HepG2 (cell line): ENCODE measurements around the gene NR1I2. TPM values are rescaled to one million over a fixed set of nuclear protein-coding genes. Genes with fewer than 3 reads are reported as not detected.

Source experiments
- ATAC-seq: fragments of 200-7000 bp; cut with Tn5 transposase; 3 replicates; pipeline ENCODE4 v1.9.1; 2020; ENCODE audit warnings: mild to moderate bottlenecking, moderate library complexity
- BruUV-seq: library from RNA; stranded (reverse); fragments of 400-500 nt; replicated peaks from 2 replicates; lab custom pipeline; 2021; lab: Mats Ljungman, UMichigan
- CTCF ChIA-PET: fragments of 300-600 bp; formaldehyde crosslinking; extraction: SDS; loops from one replicate; lab custom pipeline; 2021; ENCODE audit warnings: low total read pairs, inconsistent platforms, low intra/inter-chr PET ratio; lab: Yijun Ruan, JAX
- POLR2A ChIA-PET: fragments of 350-600 bp; sonication (Branson Sonifier 250); formaldehyde crosslinking; loops from one replicate; lab custom pipeline; 2020; ENCODE audit warnings: antibody characterized with exemption, inconsistent platforms; lab: Yijun Ruan, JAX
- DNase-seq: peaks from one replicate; pipeline ENCODE4 v3.0.0-alpha.2; 2015; ENCODE audit warnings: low spot score
- FAIRE-seq: peaks from 3 replicates; lab custom pipeline; 2011; peaks lifted over from hg19 to GRCh38; lab: Jason Lieb, UNC
- H2AFZ ChIP-seq: one replicate; pipeline ENCODE4 v1.6.1; 2011; ENCODE audit warnings: low read length, inconsistent platforms
- H3K27ac ChIP-seq: fragments of 300-600 bp; 3 replicates; pipeline ENCODE4 v1.8.0; 2011; ENCODE audit warnings: mixed run types, mild to moderate bottlenecking, mixed read lengths, low read length, inconsistent platforms; ENCODE audit not compliant: insufficient read depth; ENCODE audit errors: extremely low read length
- H3K27me3 ChIP-seq, 2 experiments: fragments of 200-600 bp in 1 of 2; 2 replicates in 1 of 2; 3 replicates in 1 of 2; pipeline versions ENCODE4 v1.6.0 to v1.8.0; 2011; ENCODE audit warnings: low read length in 2 of 2, mild to moderate bottlenecking in 2 of 2, moderate library complexity in 2 of 2, inconsistent platforms in 1 of 2; ENCODE audit not compliant: insufficient read depth in 2 of 2, control insufficient read depth in 1 of 2
- H3K36me3 ChIP-seq, 2 experiments: fragments of 200-600 bp in 1 of 2; replicated peaks in 1 of 2; 2 replicates in 1 of 2; 3 replicates in 1 of 2; pipeline versions ENCODE4 v1.5.1 to v1.8.0; 2011; ENCODE audit warnings: low read length in 2 of 2, inconsistent platforms in 1 of 2; ENCODE audit not compliant: insufficient read depth in 2 of 2, control insufficient read depth in 1 of 2
- H3K4me1 ChIP-seq: 2 replicates; pipeline ENCODE4 v1.5.1; 2012; ENCODE audit warnings: low read length, inconsistent platforms; ENCODE audit not compliant: insufficient read depth
- H3K4me2 ChIP-seq: 2 replicates; pipeline ENCODE4 v1.6.0; 2011; ENCODE audit warnings: low read depth, low read length, inconsistent platforms
- H3K4me3 ChIP-seq, 3 experiments: fragments of 200-600 bp in 1 of 3; sonication (generic), shearing (Covaris generic) in 1 of 3; replicated peaks in 1 of 3; 2 replicates each; pipeline ENCODE4 v1.5.1; 2011 to 2016; ENCODE audit warnings: low read length in 3 of 3, inconsistent platforms in 2 of 3, low read depth in 2 of 3, mild to moderate bottlenecking in 2 of 3, control low read depth in 1 of 3, mixed read lengths in 1 of 3; ENCODE audit not compliant: insufficient read depth in 1 of 3
- H3K79me2 ChIP-seq: one replicate; pipeline ENCODE4 v1.6.1; 2011; ENCODE audit warnings: low read length, inconsistent platforms; ENCODE audit not compliant: insufficient read depth
- H3K9ac ChIP-seq: 2 replicates; pipeline ENCODE4 v1.6.0; 2011; ENCODE audit warnings: mild to moderate bottlenecking, low read depth, low read length, inconsistent platforms; ENCODE audit not compliant: insufficient read depth
- H3K9me3 ChIP-seq: 2 replicates; pipeline ENCODE4 v1.5.1; 2012; ENCODE audit warnings: mild to moderate bottlenecking, low read length
- H4K20me1 ChIP-seq: 2 replicates; pipeline ENCODE4 v1.6.0; 2011; ENCODE audit warnings: inconsistent platforms, mild to moderate bottlenecking, low read length, moderate library complexity; ENCODE audit not compliant: insufficient read depth
- BORCS8-MEF2B ChIP-seq: sonication (generic); formaldehyde crosslinking; IDR thresholded peaks from 2 replicates; pipeline ENCODE4 v1.8.0; 2022; ENCODE audit warnings: mild to moderate bottlenecking, missing genetic modification reagents
- CENPX ChIP-seq: sonication (generic); formaldehyde crosslinking; IDR thresholded peaks from 2 replicates; pipeline ENCODE4 v1.9.0; 2021; ENCODE audit warnings: mild to moderate bottlenecking, missing genetic modification reagents, moderate library complexity
- CSRNP2 ChIP-seq: sonication (generic); formaldehyde crosslinking; conservative IDR thresholded peaks from 2 replicates; pipeline ENCODE4 v1.8.0; 2022; ENCODE audit warnings: low read depth, missing genetic modification reagents
- HHEX ChIP-seq: IDR thresholded peaks from 2 replicates; pipeline ENCODE4 v1.6.1; 2016; ENCODE audit warnings: control low read depth
- MAFF ChIP-seq: IDR thresholded peaks from 2 replicates; pipeline ENCODE4 v1.6.1; 2011; ENCODE audit warnings: low read depth, low read length, improper control_type of control experiment
- SIX1 ChIP-seq: sonication (generic); formaldehyde crosslinking; IDR thresholded peaks from 2 replicates; pipeline ENCODE4 v1.4.0; 2020; ENCODE audit warnings: missing genetic modification reagents, borderline replicate concordance
- SMARCE1 ChIP-seq: fragments of 450-650 bp; IDR thresholded peaks from 2 replicates; pipeline ENCODE4 v1.6.1; 2017; ENCODE audit warnings: borderline replicate concordance
- TMF1 ChIP-seq: sonication (generic); formaldehyde crosslinking; IDR thresholded peaks from 2 replicates; pipeline ENCODE4 v1.8.1; 2022; ENCODE audit warnings: low read depth, missing genetic modification reagents
- ZFP36 ChIP-seq: fragments of 150-350 bp; IDR thresholded peaks from 2 replicates; pipeline ENCODE4 v1.6.1; 2018; ENCODE audit warnings: borderline replicate concordance, low read length, low read depth; ENCODE audit not compliant: partially characterized antibody
- ZNF234 ChIP-seq: sonication (generic); formaldehyde crosslinking; conservative IDR thresholded peaks from 2 replicates; pipeline ENCODE4 v1.5.1; 2020; ENCODE audit warnings: mild to moderate bottlenecking, missing genetic modification reagents
- ZNF788 ChIP-seq: sonication (generic); formaldehyde crosslinking; IDR thresholded peaks from 2 replicates; pipeline ENCODE4 v1.5.0; 2020; ENCODE audit warnings: mild to moderate bottlenecking, missing genetic modification reagents, borderline replicate concordance
- ZNF839 ChIP-seq: sonication (generic); formaldehyde crosslinking; IDR thresholded peaks from 2 replicates; pipeline ENCODE4 v1.4.0; 2020; ENCODE audit warnings: missing genetic modification reagents, mild to moderate bottlenecking, borderline replicate concordance
- WGBS: methylation state at CpG from one replicate; pipeline ENCODE4 v1.1.6; 2017; ENCODE audit warnings: low lambda C conversion rate; 5-methylcytosine and 5-hydroxymethylcytosine counted together
- in situ Hi-C: cut with HindIII; loops from 2 replicates; pipeline ENCODE4 v1.10.0; 2017; ENCODE audit warnings: low pct_unique_long_range_greater_than_20kb; ENCODE audit not compliant: extremely low pct_ligation_motif_present
- intact Hi-C: fragments of 100-400 bp; cut with micrococcal nuclease; formaldehyde crosslinking; loops from one replicate; pipeline ENCODE4 v1.10.0; 2022; ENCODE audit not compliant: unreplicated experiment
- polyA plus RNA-seq, 8 experiments: library from polyadenylated mRNA; depleted of rRNA in 3 of 8; stranded (reverse) in 7 of 8; unstranded in 1 of 8; fragments of >200 nt; fragmentation: Illumina TruSeq in 4 of 8; extraction: Trizol in 4 of 8; gene quantifications; 2 replicates each; pipeline versions ENCODE4 v1.2.1 to v1.2.3, GENCODE V29; 2011 to 2016; ENCODE audit warnings: low read depth in 4 of 8, missing spikeins in 1 of 8, mixed read lengths in 1 of 8; ENCODE audit not compliant: insufficient read depth in 1 of 8
- total RNA-seq, 5 experiments: library from RNA; depleted of rRNA; stranded (reverse); fragments of >200 nt; fragmentation: Illumina TruSeq; extraction: Trizol; gene quantifications; 2 replicates each; pipeline ENCODE4 v1.2.3, GENCODE V29; 2016; ENCODE audit warnings: low read depth in 1 of 5
- TF ChIP-seq, protein P1 (sequence below): sonication (generic); formaldehyde crosslinking; IDR thresholded peaks from 2 replicates; pipeline ENCODE4 v1.9.0; 2021; ENCODE audit warnings: missing genetic modification reagents, mild to moderate bottlenecking, borderline replicate concordance
- TF ChIP-seq, protein P2 (sequence below): sonication (generic); formaldehyde crosslinking; IDR thresholded peaks from 2 replicates; pipeline ENCODE4 v1.9.0; 2022; ENCODE audit warnings: missing genetic modification reagents, mild to moderate bottlenecking, borderline replicate concordance

The NR1I2 gene
- total and polyA plus RNA-seq, 2 of the 13 experiments (the other 11 are each of a cell fraction or from before 2014, with no cell fraction given), result 8.8 to 13.4 TPM

GRCh38 chr3:119778176-119778575 lies 3.7 kb upstream of the NR1I2 start:
- ATAC-seq (no peak), DNase-seq (no peak), FAIRE-seq (no peak)
- Histone ChIP-seq H3K27me3 (no peaks in the 10 kb centered on the region), H3K36me3 (no peaks in the 10 kb centered on the region), H3K9me3 (no peaks in the 10 kb centered on the region), H3K27ac (no peak overlapping the region), H3K9ac (no peak overlapping the region), H3K4me2 (no peak overlapping the region), H3K79me2 (no peaks in the 10 kb centered on the region), H3K4me1 (peaks cover 37% of the 10 kb centered on the region), H3K4me3 (no peak overlapping the region), H2AFZ (no peak overlapping the region), H4K20me1 (no peaks in the 10 kb centered on the region)
- ChIA-PET POLR2A (interaction anchor here (2.5 kb wide), 1 partner anchor 17 kb away, joined by 7 read pairs; no protein-coding TSS in a partner anchor), CTCF (no interaction called here)
- in situ Hi-C loops, result no loop called here
- TF ChIP-seq SMARCE1 (no peak), ZNF234 (no peak)
- 97% methylated on average over 1 of the region's 1 CpG for WGBS
- intact Hi-C loops, result no loop called here
- BruUV-seq, result no TSS peak

GRCh38 chr3:119778811-119779210 lies 3.1 kb upstream of the NR1I2 start:
- Histone ChIP-seq H3K4me2 (no peak overlapping the region), H3K36me3 (no peaks in the 10 kb centered on the region), H3K9ac (no peak overlapping the region), H3K79me2 (no peaks in the 10 kb centered on the region), H3K27me3 (no peaks in the 10 kb centered on the region), H2AFZ (no peak overlapping the region), H3K27ac (no peak overlapping the region), H3K4me1 (peaks cover 43% of the 10 kb centered on the region), H4K20me1 (no peaks in the 10 kb centered on the region), H3K4me3 (no peak overlapping the region), H3K9me3 (no peaks in the 10 kb centered on the region)
- no TSS peak for BruUV-seq
- ChIA-PET POLR2A (interaction anchor here (2.5 kb wide), 1 partner anchor 16 kb away, joined by 7 read pairs; no protein-coding TSS in a partner anchor), CTCF (no interaction called here)
- no peak for DNase-seq
- 96% methylated on average over 2 of the region's 2 CpGs for WGBS
- in situ Hi-C loops, result no loop called here
- no peak for TF ChIP-seq ZNF839 (CRISPR knock-in tag)
- TF ChIP-seq ZFP36, result no peak
- no peak for TF ChIP-seq HHEX
- TF ChIP-seq TMF1, result no peak
- no peak for TF ChIP-seq MAFF
- TF ChIP-seq BORCS8-MEF2B, result no peak
- TF ChIP-seq CSRNP2 (CRISPR knock-in tag), result no peak
- TF ChIP-seq, protein P1, sequence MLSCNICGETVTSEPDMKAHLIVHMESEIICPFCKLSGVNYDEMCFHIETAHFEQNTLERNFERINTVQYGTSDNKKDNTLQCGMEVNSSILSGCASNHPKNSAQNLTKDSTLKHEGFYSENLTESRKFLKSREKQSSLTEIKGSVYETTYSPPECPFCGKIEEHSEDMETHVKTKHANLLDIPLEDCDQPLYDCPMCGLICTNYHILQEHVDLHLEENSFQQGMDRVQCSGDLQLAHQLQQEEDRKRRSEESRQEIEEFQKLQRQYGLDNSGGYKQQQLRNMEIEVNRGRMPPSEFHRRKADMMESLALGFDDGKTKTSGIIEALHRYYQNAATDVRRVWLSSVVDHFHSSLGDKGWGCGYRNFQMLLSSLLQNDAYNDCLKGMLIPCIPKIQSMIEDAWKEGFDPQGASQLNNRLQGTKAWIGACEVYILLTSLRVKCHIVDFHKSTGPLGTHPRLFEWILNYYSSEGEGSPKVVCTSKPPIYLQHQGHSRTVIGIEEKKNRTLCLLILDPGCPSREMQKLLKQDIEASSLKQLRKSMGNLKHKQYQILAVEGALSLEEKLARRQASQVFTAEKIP (CRISPR knock-in tag), result no peak
- TF ChIP-seq, protein P2, sequence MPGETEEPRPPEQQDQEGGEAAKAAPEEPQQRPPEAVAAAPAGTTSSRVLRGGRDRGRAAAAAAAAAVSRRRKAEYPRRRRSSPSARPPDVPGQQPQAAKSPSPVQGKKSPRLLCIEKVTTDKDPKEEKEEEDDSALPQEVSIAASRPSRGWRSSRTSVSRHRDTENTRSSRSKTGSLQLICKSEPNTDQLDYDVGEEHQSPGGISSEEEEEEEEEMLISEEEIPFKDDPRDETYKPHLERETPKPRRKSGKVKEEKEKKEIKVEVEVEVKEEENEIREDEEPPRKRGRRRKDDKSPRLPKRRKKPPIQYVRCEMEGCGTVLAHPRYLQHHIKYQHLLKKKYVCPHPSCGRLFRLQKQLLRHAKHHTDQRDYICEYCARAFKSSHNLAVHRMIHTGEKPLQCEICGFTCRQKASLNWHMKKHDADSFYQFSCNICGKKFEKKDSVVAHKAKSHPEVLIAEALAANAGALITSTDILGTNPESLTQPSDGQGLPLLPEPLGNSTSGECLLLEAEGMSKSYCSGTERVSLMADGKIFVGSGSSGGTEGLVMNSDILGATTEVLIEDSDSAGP, result no peak
- no peak for TF ChIP-seq SIX1 (CRISPR knock-in tag)
- no peak for TF ChIP-seq CENPX (CRISPR knock-in tag)
- no peak for TF ChIP-seq ZNF788
- intact Hi-C loops, result no loop called here
- no peak for ATAC-seq
- no peak for FAIRE-seq
